ENCODE data around the gene UXS1.
A peak's percentile ranks its signal among the peaks of the same experiment; 100 is the strongest.

The UXS1 gene

GRCh38 chr2:106195981-106196380 lies 1.9 kb upstream of the UXS1 start:
- no peak for TF ChIP-seq CTCF (IDR thresholded peaks at IDR 0.05; ENCODE audit: low read depth, low read length)
- no peak overlapping the region for H3K4me3 ChIP-seq (replicated peaks in 1 of 2; ENCODE audit: low read depth in 2 of 2, low read length in 2 of 2)
- DNase-seq (ENCODE audit: low read depth in 2 of 2): no peak

GRCh38 chr2:106195456-106195855 lies 1.4 kb upstream of the UXS1 start:
- H3K4me3 ChIP-seq (replicated peaks in 1 of 2; ENCODE audit: low read depth in 2 of 2, low read length in 2 of 2): no peak overlapping the region
- no peak for DNase-seq (ENCODE audit: low read depth in 2 of 2)
- no peak for TF ChIP-seq CTCF (IDR thresholded peaks at IDR 0.05; ENCODE audit: low read depth, low read length)

DNA sequence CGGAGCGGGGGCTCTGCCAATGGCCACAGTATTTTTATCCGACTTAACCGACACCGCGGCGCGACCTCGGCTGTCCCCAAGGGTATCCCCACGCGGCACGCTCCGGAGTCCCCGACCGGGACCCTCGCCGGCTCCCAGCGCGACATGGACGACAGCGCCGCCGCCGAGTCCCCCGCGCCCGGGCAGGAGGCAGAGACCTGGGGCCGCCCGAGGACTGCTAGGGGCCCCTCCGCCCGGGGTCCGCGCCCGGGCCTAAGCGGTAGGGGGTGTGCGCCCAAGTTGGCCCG lies 468 bp downstream of the UXS1 start:
- H3K4me3 ChIP-seq (replicated peaks in 1 of 2; ENCODE audit: low read depth in 2 of 2, low read length in 2 of 2): peak overlapping the region; percentile 73 to 75
- TF ChIP-seq CTCF (IDR thresholded peaks at IDR 0.05; ENCODE audit: low read depth, low read length): no peak
- DNase-seq (ENCODE audit: low read depth in 2 of 2): no peak

DNA sequence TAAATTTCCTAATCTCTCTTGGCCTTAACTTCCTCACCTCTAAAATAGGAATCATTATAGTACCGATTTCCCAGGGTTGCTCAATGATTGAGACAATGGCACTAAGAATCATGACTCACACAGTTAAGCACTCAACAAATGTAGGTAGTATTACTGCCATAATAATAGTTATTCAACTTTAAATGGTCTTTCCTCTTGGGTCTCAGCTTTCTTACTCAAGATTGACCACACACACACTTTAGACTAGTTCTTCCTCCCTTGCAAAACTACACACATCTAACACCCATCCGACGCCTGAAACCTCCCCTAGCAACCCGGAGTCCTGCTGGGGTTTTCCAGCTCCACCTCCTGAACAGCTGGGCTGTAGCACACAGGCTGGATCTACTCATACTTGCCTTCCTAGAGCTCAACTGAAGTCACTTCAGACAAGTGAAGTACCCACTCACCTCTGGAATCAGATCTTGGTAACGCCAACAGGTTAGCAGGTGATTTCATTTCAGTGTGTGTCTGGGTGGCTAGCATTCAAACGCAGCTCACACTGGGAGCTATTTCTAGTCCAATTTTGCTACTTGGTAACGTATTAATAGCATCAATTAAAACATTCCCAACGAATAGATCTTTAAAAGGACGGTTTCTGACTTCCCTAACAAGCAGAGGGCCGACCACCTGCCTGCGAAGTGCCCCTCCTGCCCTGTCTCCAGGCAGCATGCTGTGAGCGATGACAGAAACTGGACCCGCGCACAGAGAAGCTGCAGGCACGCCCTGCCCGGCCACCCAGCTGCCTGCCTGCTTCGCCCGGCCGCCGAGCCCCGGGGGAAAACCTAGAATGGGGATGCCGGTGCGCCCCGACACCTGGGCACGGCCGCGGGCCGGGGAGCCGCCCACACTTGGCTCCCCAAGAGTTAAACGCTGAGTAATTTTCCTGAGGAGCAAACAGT lies 1.1 kb downstream of the UXS1 start:
- H3K4me3 ChIP-seq (replicated peaks in 1 of 2; ENCODE audit: low read depth in 2 of 2, low read length in 2 of 2): peak overlapping the region; percentile 73 to 75
- no peak for TF ChIP-seq CTCF (IDR thresholded peaks at IDR 0.05; ENCODE audit: low read depth, low read length)
- DNase-seq (ENCODE audit: low read depth in 2 of 2): peak; percentile 89 to 96

DNA sequence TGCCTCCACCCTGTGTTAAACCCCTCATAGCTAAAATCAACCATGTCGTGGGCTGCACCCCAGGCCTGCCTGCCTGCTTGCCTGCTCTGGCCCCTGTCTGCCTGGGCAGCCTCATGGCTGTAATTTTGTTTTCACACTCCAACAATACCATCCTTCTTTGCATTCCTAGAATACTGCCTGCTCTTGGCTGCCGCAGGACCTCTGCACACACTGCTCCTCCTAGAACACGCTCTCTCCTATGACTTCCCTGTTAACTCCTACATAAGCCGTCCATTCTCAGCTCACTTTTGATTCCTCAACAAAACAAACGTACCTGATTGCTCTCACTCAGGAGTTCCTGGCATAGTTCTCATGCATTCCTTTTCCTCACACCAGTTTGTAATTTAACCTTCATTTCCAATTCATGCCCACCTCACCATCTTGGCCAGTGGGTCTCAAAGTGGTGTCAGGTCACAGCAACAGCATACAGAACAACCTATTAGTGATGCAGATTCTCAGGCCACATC lies 2.5 kb downstream of the UXS1 start:
- no peak for TF ChIP-seq CTCF (IDR thresholded peaks at IDR 0.05; ENCODE audit: low read depth, low read length)
- DNase-seq (ENCODE audit: low read depth in 2 of 2): no peak
- no peak overlapping the region for H3K4me3 ChIP-seq (replicated peaks in 1 of 2; ENCODE audit: low read depth in 2 of 2, low read length in 2 of 2)

GRCh38 chr2:106189764-106190468 lies 4.2 kb downstream of the UXS1 start:
- H3K4me3 ChIP-seq (replicated peaks in 1 of 2; ENCODE audit: low read depth in 2 of 2, low read length in 2 of 2): no peak overlapping the region
- DNase-seq (ENCODE audit: low read depth in 2 of 2): peak; percentile 28 to 72
- no peak for TF ChIP-seq CTCF (IDR thresholded peaks at IDR 0.05; ENCODE audit: low read depth, low read length)
